Neuronal stem cell (in vitro differentiated cells): ENCODE results near the gene SLC22A3.

Experiments used
- DNase-seq: peaks from one replicate; pipeline ENCODE4 v3.0.0-alpha.2; 2013; ENCODE audit warnings: low spot score
- H2AFZ ChIP-seq: one replicate; pipeline ENCODE4 v1.6.1; 2013; ENCODE audit warnings: mild to moderate bottlenecking, low read length, inconsistent platforms
- H2AK5ac ChIP-seq: 2 replicates; pipeline ENCODE4 v1.6.1; 2013; ENCODE audit warnings: low read depth, mild to moderate bottlenecking, inconsistent platforms, low read length, moderate library complexity, mixed read lengths
- H2BK120ac ChIP-seq: 2 replicates; pipeline ENCODE4 v1.6.1; 2013; ENCODE audit warnings: low read depth, mild to moderate bottlenecking, inconsistent platforms, low read length, moderate library complexity, mixed read lengths
- H2BK12ac ChIP-seq: one replicate; pipeline ENCODE4 v1.6.1; 2013; ENCODE audit warnings: low read length, inconsistent platforms
- H2BK15ac ChIP-seq: 2 replicates; pipeline ENCODE4 v1.6.1; 2013; ENCODE audit warnings: mild to moderate bottlenecking, low read length, inconsistent platforms, mixed read lengths
- H2BK5ac ChIP-seq: one replicate; pipeline ENCODE4 v1.6.1; 2013; ENCODE audit warnings: inconsistent platforms, mild to moderate bottlenecking, low read length, moderate library complexity
- H3K14ac ChIP-seq: one replicate; pipeline ENCODE4 v1.6.1; 2013; ENCODE audit warnings: low read length, inconsistent platforms
- H3K18ac ChIP-seq: 2 replicates; pipeline ENCODE4 v1.6.1; 2013; ENCODE audit warnings: low read length, inconsistent platforms
- H3K23ac ChIP-seq: 2 replicates; pipeline ENCODE4 v1.6.1; 2013; ENCODE audit warnings: low read depth, mild to moderate bottlenecking, mixed read lengths, low read length, inconsistent platforms; ENCODE audit not compliant: poor library complexity
- H3K27ac ChIP-seq: replicated peaks from 3 replicates; pipeline ENCODE4 v1.5.1; 2013; ENCODE audit warnings: low read length, inconsistent platforms
- H3K27me3 ChIP-seq, 3 experiments: 2 replicates each; pipeline ENCODE4 v1.6.1; 2013; ENCODE audit warnings: low read length in 3 of 3, mild to moderate bottlenecking in 2 of 3, inconsistent platforms in 1 of 3, low read depth in 1 of 3, mixed read lengths in 1 of 3, moderate library complexity in 1 of 3; ENCODE audit not compliant: control insufficient read depth in 3 of 3, insufficient read depth in 3 of 3
- H3K36me3 ChIP-seq, 2 donors: replicated peaks in 1 of 2; 2 replicates each; pipeline ENCODE4 v1.6.1; 2013; ENCODE audit warnings: low read length in 2 of 2; ENCODE audit not compliant: control insufficient read depth in 2 of 2, insufficient read depth in 2 of 2
- H3K4ac ChIP-seq: 2 replicates; pipeline ENCODE4 v1.6.1; 2013; ENCODE audit warnings: inconsistent platforms, mild to moderate bottlenecking, low read length, moderate library complexity
- H3K4me1 ChIP-seq, 2 donors: 1 replicate in 1 of 2; 2 replicates in 1 of 2; pipeline ENCODE4 v1.6.1; 2013; ENCODE audit warnings: low read length in 2 of 2, low read depth in 1 of 2; ENCODE audit not compliant: control insufficient read depth in 2 of 2, insufficient read depth in 1 of 2
- H3K4me2 ChIP-seq: one replicate; pipeline ENCODE4 v1.6.1; 2013; ENCODE audit warnings: mild to moderate bottlenecking, low read length, inconsistent platforms; ENCODE audit not compliant: insufficient read depth, poor library complexity, severe bottlenecking
- H3K4me3 ChIP-seq, 2 donors: 2 replicates each; pipeline ENCODE4 v1.5.1; 2013; ENCODE audit warnings: low read length in 2 of 2, mild to moderate bottlenecking in 2 of 2, inconsistent platforms in 1 of 2, moderate library complexity in 1 of 2
- H3K79me1 ChIP-seq: one replicate; pipeline ENCODE4 v1.6.1; 2013; ENCODE audit warnings: low read depth, mild to moderate bottlenecking, inconsistent platforms, low read length, moderate library complexity
- H3K9ac ChIP-seq: one replicate; pipeline ENCODE4 v1.6.1; 2013; ENCODE audit warnings: mild to moderate bottlenecking, low read depth, low read length, inconsistent platforms; ENCODE audit not compliant: poor library complexity
- H3K9me3 ChIP-seq, 2 donors: replicated peaks in 1 of 2; 2 replicates each; pipeline versions ENCODE3 to v1.6.1; 2013; ENCODE audit warnings: low read length in 2 of 2, mild to moderate bottlenecking in 2 of 2, inconsistent platforms in 1 of 2, low read depth in 1 of 2, mixed read lengths in 1 of 2, moderate library complexity in 1 of 2; ENCODE audit not compliant: control insufficient read depth in 2 of 2, insufficient read depth in 1 of 2
- H4K8ac ChIP-seq: one replicate; pipeline ENCODE4 v1.6.1; 2013; ENCODE audit warnings: low read depth, mild to moderate bottlenecking, inconsistent platforms, low read length, moderate library complexity
- H4K91ac ChIP-seq: one replicate; pipeline ENCODE4 v1.6.1; 2013; ENCODE audit warnings: low read length, low read depth, mild to moderate bottlenecking, inconsistent platforms; ENCODE audit not compliant: poor library complexity
- WGBS, 2 donors: extraction: QIAGEN DNeasy Blood & Tissue Kit; methylation state at CpG; one replicate each; pipeline ENCODE4 v1.1.7; 2013; ENCODE audit warnings: missing lambda C conversion rate in 2 of 2, mixed read lengths in 1 of 2; ENCODE audit not compliant: insufficient read length in 2 of 2, insufficient replicate concordance in 1 of 2; ENCODE audit errors: extremely low coverage in 2 of 2; 5-methylcytosine and 5-hydroxymethylcytosine counted together

SLC22A3 gene

GRCh38 chr6:160376445-160376844 lies 28.3 kb downstream of the SLC22A3 start:
- H3K14ac ChIP-seq, result no peak overlapping the region
- no peak overlapping the region for H3K9ac ChIP-seq
- no peak overlapping the region for H3K4ac ChIP-seq
- H4K8ac ChIP-seq, result no peak overlapping the region
- H2AK5ac ChIP-seq, result no peak overlapping the region
- H3K18ac ChIP-seq, result no peak overlapping the region
- no peak overlapping the region for H3K23ac ChIP-seq
- no peak overlapping the region for H2BK12ac ChIP-seq
- no peaks in the 10 kb centered on the region for H3K9me3 ChIP-seq
- WGBS, 2 donors, result no CpG with 5 or more reads among the region's 2 CpGs
- H3K79me1 ChIP-seq, result no peaks in the 10 kb centered on the region
- H3K4me1 ChIP-seq, result no peaks in the 10 kb centered on the region
- no peak overlapping the region for H2BK120ac ChIP-seq
- H3K36me3 ChIP-seq, result no peaks in the 10 kb centered on the region
- no peak overlapping the region for H3K27ac ChIP-seq
- H3K27me3 ChIP-seq, result peaks cover 0 to 3% (median 0%) of the 10 kb centered on the region in 3 experiments
- DNase-seq, result no peak
- H4K91ac ChIP-seq, result no peak overlapping the region
- no peak overlapping the region for H2AFZ ChIP-seq
- H2BK15ac ChIP-seq, result no peak overlapping the region
- no peak overlapping the region for H2BK5ac ChIP-seq
- H3K4me2 ChIP-seq, result no peak overlapping the region
- no peak overlapping the region for H3K4me3 ChIP-seq

DNA sequence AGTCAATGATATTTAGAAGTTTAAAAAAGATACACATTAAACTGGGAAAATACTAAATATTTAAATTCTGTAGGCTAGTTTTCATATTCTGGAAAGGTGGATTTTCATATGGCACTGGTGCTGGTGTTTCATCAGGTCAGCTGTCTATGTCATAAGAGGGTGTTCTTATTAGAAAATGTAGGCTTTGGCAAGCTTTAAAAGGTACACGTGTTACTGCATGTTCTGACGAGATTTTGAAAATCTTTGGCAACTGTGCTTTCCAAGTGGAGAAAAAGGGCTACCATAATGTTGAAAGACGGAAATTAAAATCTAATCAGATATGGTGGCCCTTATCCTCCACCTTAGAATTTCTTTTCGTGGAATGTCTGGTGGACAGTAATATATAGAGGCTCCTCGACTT lies 30.0 kb downstream of the SLC22A3 start:
- H3K14ac ChIP-seq, result no peak overlapping the region
- no peak overlapping the region for H3K23ac ChIP-seq
- no peak overlapping the region for H3K9ac ChIP-seq
- H3K4ac ChIP-seq, result no peak overlapping the region
- no peak overlapping the region for H2BK5ac ChIP-seq
- H3K4me2 ChIP-seq, result no peak overlapping the region
- no peak overlapping the region for H2BK120ac ChIP-seq
- H2BK12ac ChIP-seq, result no peak overlapping the region
- no peak overlapping the region for H4K91ac ChIP-seq
- no peak for DNase-seq
- no peak overlapping the region for H3K18ac ChIP-seq
- no peaks in the 10 kb centered on the region for H3K4me1 ChIP-seq
- no peak overlapping the region for H3K27ac ChIP-seq
- H2AFZ ChIP-seq, result no peak overlapping the region
- peaks cover 0 to 3% (median 0%) of the 10 kb centered on the region in 3 experiments for H3K27me3 ChIP-seq
- no peak overlapping the region for H2BK15ac ChIP-seq
- no peak overlapping the region for H2AK5ac ChIP-seq
- WGBS, 2 donors, result no CpG with 5 or more reads among the region's 5 CpGs
- H3K4me3 ChIP-seq, result no peak overlapping the region
- H3K9me3 ChIP-seq, result peaks cover 0 to 3% of the 10 kb centered on the region in 2 donors
- no peak overlapping the region for H4K8ac ChIP-seq
- H3K36me3 ChIP-seq, result no peaks in the 10 kb centered on the region
- no peaks in the 10 kb centered on the region for H3K79me1 ChIP-seq

- Histone ChIP-seq H3K14ac (no peak overlapping the region), H3K9ac (no peak overlapping the region), H3K27me3 (peaks cover 0 to 3% (median 0%) of the 10 kb centered on the region in 3 experiments), H4K91ac (no peak overlapping the region), H3K18ac (no peak overlapping the region), H3K4me2 (no peak overlapping the region), H3K4me3 (no peak overlapping the region), H2BK120ac (no peak overlapping the region), H2AK5ac (no peak overlapping the region), H2AFZ (no peak overlapping the region), H2BK5ac (no peak overlapping the region), H2BK12ac (no peak overlapping the region), H3K23ac (no peak overlapping the region), H3K36me3 (no peaks in the 10 kb centered on the region), H3K9me3 (peaks cover 0 to 3% of the 10 kb centered on the region in 2 donors), H3K4me1 (no peaks in the 10 kb centered on the region), H3K27ac (no peak overlapping the region), H4K8ac (no peak overlapping the region), H3K79me1 (no peaks in the 10 kb centered on the region), H2BK15ac (no peak overlapping the region), H3K4ac (no peak overlapping the region)
- no peak for DNase-seq
- WGBS, 2 donors, result no CpG with 5 or more reads among the region's 4 CpGs
These were observed 30.7 kb downstream of the SLC22A3 start for GRCh38 chr6:160378882-160379281.

DNA sequence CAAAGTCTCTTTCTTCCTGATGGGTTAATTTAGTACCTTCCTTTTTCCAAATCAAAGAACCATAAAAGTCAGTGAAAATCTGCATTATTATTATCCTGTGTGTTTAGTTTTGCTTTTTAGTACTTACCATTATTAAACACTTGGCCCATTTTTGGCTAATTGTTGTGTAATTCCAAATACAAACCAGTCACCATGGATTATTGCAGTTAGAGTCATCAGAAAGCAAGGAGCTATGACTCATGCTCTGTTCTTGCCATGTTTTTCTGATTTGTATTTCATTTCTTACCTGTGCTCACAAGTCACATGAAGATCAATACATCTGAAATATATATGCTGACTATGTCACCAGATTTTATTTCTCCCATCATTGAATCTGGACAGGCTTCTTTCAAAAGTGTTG lies 31.3 kb downstream of the SLC22A3 start:
- Histone ChIP-seq H3K14ac (no peak overlapping the region), H3K27me3 (peaks cover 0 to 3% (median 0%) of the 10 kb centered on the region in 3 experiments), H4K91ac (no peak overlapping the region), H3K9me3 (peaks cover 0 to 3% of the 10 kb centered on the region in 2 donors), H3K4me3 (no peak overlapping the region), H3K36me3 (no peaks in the 10 kb centered on the region), H2BK15ac (no peak overlapping the region), H3K18ac (no peak overlapping the region), H2AFZ (no peak overlapping the region), H3K79me1 (no peaks in the 10 kb centered on the region), H3K27ac (no peak overlapping the region), H2AK5ac (no peak overlapping the region), H4K8ac (no peak overlapping the region), H3K4me1 (no peaks in the 10 kb centered on the region), H2BK120ac (no peak overlapping the region), H3K9ac (no peak overlapping the region), H3K23ac (no peak overlapping the region), H3K4ac (no peak overlapping the region), H2BK12ac (no peak overlapping the region), H3K4me2 (no peak overlapping the region), H2BK5ac (no peak overlapping the region)
- DNase-seq, result no peak
